ENCODE results near the gene SVOP. TPM values are rescaled to one million over a fixed set of nuclear protein-coding genes. Genes with fewer than 3 reads are reported as not detected.

Gene SVOP
- total and polyA plus RNA-seq, 2 donors (not counting 1 experiment from before 2014, with no cell fraction given), result not detected

DNA sequence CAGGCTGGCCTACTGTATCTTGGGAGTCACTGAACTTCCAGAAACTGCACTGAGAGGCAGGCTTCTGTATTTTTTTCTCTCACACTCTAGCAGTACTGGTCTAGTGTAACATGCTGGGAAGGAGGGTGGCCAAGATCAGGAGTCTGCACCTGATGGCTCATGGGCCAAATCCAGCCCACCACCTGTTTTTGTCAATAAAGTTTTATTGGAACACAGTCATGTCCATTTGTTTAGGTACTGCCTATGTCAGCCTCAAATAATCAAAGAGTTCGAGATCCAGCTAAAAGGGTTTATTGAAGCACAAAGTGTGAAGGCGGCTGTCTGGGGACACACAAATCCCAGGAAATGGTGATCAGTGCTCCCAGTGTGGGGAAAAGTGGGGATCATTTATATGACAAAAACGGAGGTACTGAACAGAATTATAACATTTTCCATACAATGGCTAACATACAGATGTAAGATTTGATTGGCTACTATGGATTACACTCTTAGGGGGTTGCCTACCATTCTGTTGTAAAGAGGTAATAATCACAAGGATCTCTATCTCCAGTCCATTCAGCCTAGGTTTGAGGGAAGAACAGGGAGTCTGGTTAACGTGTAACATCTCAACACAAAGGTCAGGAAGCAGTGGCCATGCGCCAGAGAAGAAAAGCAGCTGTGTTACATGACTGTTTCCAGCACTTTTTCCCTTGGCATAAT lies 44.4 kb upstream of the SVOP start:
- Mint-ChIP-seq H3K27me3 (no peaks in the 10 kb centered on the region), H3K9me3 (ENCODE audit: insufficient read depth) (no peaks in the 10 kb centered on the region), H3K4me3 (no peak overlapping the region), H3K27ac (no peak overlapping the region), H3K4me1 (no peaks in the 10 kb centered on the region)
- Histone ChIP-seq H3K9me3 (ENCODE audit: control extremely low read depth in 1 of 3, control insufficient read depth in 2 of 3, insufficient read depth in 1 of 3, low read length in 2 of 3) (no peaks in the 10 kb centered on the region), H4K20me1 (ENCODE audit: control insufficient read depth, insufficient read depth, low read length, poor library complexity, severe bottlenecking) (no peaks in the 10 kb centered on the region), H3K27ac (ENCODE audit: low read length in 2 of 2) (no peak overlapping the region), H3K9ac (ENCODE audit: low read length) (no peak overlapping the region), H3K4me1 (ENCODE audit: control insufficient read depth in 2 of 2, insufficient read depth in 2 of 2, low read length in 2 of 2) (no peaks in the 10 kb centered on the region), H3K36me3 (replicated peaks in 1 of 2; ENCODE audit: control extremely low read depth in 1 of 2, control insufficient read depth in 1 of 2, extremely low read depth in 1 of 2, insufficient read depth in 2 of 2, low read length in 1 of 2) (peaks cover 4 to 22% of the 10 kb centered on the region in 2 experiments), H3K4me3 (ENCODE audit: control extremely low read depth in 1 of 5, extremely low read depth in 1 of 5, insufficient read depth in 1 of 5, low read depth in 2 of 5, low read length in 4 of 5) (no peak overlapping the region), H3K27me3 (replicated peaks in 1 of 4; ENCODE audit: control extremely low read depth in 1 of 4, control insufficient read depth in 3 of 4, insufficient read depth in 4 of 4, low read length in 3 of 4) (no peaks in the 10 kb centered on the region), H2AFZ (ENCODE audit: insufficient read depth, low read depth, low read length, poor library complexity, severe bottlenecking) (no peak overlapping the region), H3K79me2 (ENCODE audit: control insufficient read depth, insufficient read depth, low read length) (no peaks in the 10 kb centered on the region), H3K4me2 (replicated peaks; ENCODE audit: low read depth, low read length, poor library complexity, severe bottlenecking) (no peak overlapping the region)
- ChIA-PET POLR2A (no interaction called here), CTCF (no interaction called here)
- TF ChIP-seq EZH2 (IDR thresholded peaks at IDR 0.05; ENCODE audit: borderline replicate concordance, insufficient read depth, low read depth, low read length, poor library complexity, severe bottlenecking), result no peak
- TF ChIP-seq, protein P1, sequence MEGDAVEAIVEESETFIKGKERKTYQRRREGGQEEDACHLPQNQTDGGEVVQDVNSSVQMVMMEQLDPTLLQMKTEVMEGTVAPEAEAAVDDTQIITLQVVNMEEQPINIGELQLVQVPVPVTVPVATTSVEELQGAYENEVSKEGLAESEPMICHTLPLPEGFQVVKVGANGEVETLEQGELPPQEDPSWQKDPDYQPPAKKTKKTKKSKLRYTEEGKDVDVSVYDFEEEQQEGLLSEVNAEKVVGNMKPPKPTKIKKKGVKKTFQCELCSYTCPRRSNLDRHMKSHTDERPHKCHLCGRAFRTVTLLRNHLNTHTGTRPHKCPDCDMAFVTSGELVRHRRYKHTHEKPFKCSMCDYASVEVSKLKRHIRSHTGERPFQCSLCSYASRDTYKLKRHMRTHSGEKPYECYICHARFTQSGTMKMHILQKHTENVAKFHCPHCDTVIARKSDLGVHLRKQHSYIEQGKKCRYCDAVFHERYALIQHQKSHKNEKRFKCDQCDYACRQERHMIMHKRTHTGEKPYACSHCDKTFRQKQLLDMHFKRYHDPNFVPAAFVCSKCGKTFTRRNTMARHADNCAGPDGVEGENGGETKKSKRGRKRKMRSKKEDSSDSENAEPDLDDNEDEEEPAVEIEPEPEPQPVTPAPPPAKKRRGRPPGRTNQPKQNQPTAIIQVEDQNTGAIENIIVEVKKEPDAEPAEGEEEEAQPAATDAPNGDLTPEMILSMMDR (IDR thresholded peaks at IDR 0.05), result no peak
- WGBS (ENCODE audit: insufficient coverage), result 100% methylated on average over 1 of the region's 5 CpGs
- DNase-seq (no peak), ATAC-seq (ENCODE audit: low read depth) (no peak)
- intact Hi-C loops (cut with micrococcal nuclease), result no loop called here

DNA sequence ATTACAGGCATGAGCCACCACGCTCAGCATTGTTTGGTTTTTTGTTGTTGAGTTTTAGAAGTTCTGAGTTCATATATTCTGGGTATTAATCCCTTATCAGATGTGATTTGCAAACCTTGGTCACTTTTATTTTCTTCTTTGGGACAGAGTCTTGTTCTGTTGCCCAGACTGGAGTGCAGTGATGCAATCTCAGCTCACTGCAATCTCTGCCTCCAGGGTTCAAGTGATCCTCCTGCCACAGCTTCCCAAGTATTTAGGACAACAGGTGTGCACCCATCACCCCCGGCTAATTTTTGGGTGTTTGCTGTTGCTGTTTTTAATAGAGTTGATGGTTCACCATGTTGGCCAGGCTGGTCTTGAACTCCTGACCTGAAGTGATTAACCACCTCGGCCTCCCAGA lies 43.3 kb upstream of the SVOP start:
- Mint-ChIP-seq H3K4me1 (no peaks in the 10 kb centered on the region), H3K27ac (no peak overlapping the region), H3K4me3 (no peak overlapping the region), H3K27me3 (no peaks in the 10 kb centered on the region), H3K9me3 (ENCODE audit: insufficient read depth) (no peaks in the 10 kb centered on the region)
- TF ChIP-seq EZH2 (IDR thresholded peaks at IDR 0.05; ENCODE audit: borderline replicate concordance, insufficient read depth, low read depth, low read length, poor library complexity, severe bottlenecking), result no peak
- TF ChIP-seq, protein P1 (IDR thresholded peaks at IDR 0.05), result no peak
- no peak for DNase-seq
- H3K9ac ChIP-seq (ENCODE audit: low read length), result no peak overlapping the region
- no peak overlapping the region for H3K4me2 ChIP-seq (replicated peaks; ENCODE audit: low read depth, low read length, poor library complexity, severe bottlenecking)
- CTCF ChIA-PET, result no interaction called here
- ATAC-seq (ENCODE audit: low read depth), result no peak
- no peaks in the 10 kb centered on the region for H3K4me1 ChIP-seq (ENCODE audit: control insufficient read depth in 2 of 2, insufficient read depth in 2 of 2, low read length in 2 of 2)
- no peaks in the 10 kb centered on the region for H4K20me1 ChIP-seq (ENCODE audit: control insufficient read depth, insufficient read depth, low read length, poor library complexity, severe bottlenecking)
- H3K4me3 ChIP-seq (ENCODE audit: control extremely low read depth in 1 of 5, extremely low read depth in 1 of 5, insufficient read depth in 1 of 5, low read depth in 2 of 5, low read length in 4 of 5), result no peak overlapping the region
- H3K27me3 ChIP-seq (replicated peaks in 1 of 4; ENCODE audit: control extremely low read depth in 1 of 4, control insufficient read depth in 3 of 4, insufficient read depth in 4 of 4, low read length in 3 of 4), result no peaks in the 10 kb centered on the region
- POLR2A ChIA-PET, result no interaction called here
- H2AFZ ChIP-seq (ENCODE audit: insufficient read depth, low read depth, low read length, poor library complexity, severe bottlenecking), result no peak overlapping the region
- H3K27ac ChIP-seq (ENCODE audit: low read length in 2 of 2), result no peak overlapping the region
- no peaks in the 10 kb centered on the region for H3K79me2 ChIP-seq (ENCODE audit: control insufficient read depth, insufficient read depth, low read length)
- H3K36me3 ChIP-seq (replicated peaks in 1 of 2; ENCODE audit: control extremely low read depth in 1 of 2, control insufficient read depth in 1 of 2, extremely low read depth in 1 of 2, insufficient read depth in 2 of 2, low read length in 1 of 2), result peaks cover 4 to 17% of the 10 kb centered on the region in 2 experiments
- H3K9me3 ChIP-seq (ENCODE audit: control extremely low read depth in 1 of 3, control insufficient read depth in 2 of 3, insufficient read depth in 1 of 3, low read length in 2 of 3), result no peaks in the 10 kb centered on the region
- WGBS (ENCODE audit: insufficient coverage), result 86% methylated on average over 1 of the region's 3 CpGs
- intact Hi-C loops (cut with micrococcal nuclease), result no loop called here

Data from B cell (primary cell).